Measurements from ENCODE around the gene PDZRN4. TPM values are rescaled to one million over a fixed set of nuclear protein-coding genes. Genes with fewer than 3 reads are reported as not detected.

The PDZRN4 gene
- total and polyA plus RNA-seq, 2 of the 4 experiments (the other 2 are of a cell fraction): not detected

DNA sequence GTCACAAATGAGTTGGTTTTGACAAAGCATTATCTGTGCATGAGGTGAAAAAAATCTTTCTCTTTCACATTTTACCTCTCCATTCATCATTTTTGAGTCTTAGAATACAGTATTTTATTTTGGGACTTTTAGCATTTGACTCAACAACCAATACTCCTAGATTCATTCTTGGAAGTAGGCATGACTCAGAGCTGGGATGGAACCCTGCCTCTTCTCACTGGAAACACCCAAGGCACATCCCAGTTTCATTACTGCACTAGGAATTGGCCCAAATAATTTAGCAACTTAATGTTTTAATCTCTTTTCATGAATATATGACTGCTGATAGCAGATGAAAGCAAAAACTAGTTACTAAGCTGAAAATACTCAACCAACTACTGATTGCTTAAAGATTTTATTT is 3.3 kb upstream of the PDZRN4 start:
- H2AFZ ChIP-seq (replicated peaks; ENCODE audit: low read length, poor library complexity): no peak overlapping the region
- dilution Hi-C loops (cut with HindIII; ENCODE audit: low sequenced_read_pairs, unreplicated experiment) (no loop called here), intact Hi-C loops (cut with micrococcal nuclease) (no loop called here), in situ Hi-C loops (cut with MboI; ENCODE audit: low sequenced_read_pairs) (no loop called here)
- no peak overlapping the region for H3K14ac ChIP-seq (replicated peaks; ENCODE audit: low read depth, low read length)
- BruUV-seq (replicated peaks): no TSS peak
- H3K4ac ChIP-seq (ENCODE audit: low read depth, low read length): no peak overlapping the region
- no peaks in the 10 kb centered on the region for H4K20me1 ChIP-seq (ENCODE audit: insufficient read depth, low read length)
- H3K36me3 ChIP-seq (ENCODE audit: control insufficient read depth, insufficient read depth, low read length): no peaks in the 10 kb centered on the region
- no peak overlapping the region for H2BK20ac ChIP-seq (ENCODE audit: low read depth, low read length)
- H3K79me1 ChIP-seq (ENCODE audit: low read depth in 1 of 2, low read length in 2 of 2): no peaks in the 10 kb centered on the region
- no peaks in the 10 kb centered on the region for H3K4me1 ChIP-seq (ENCODE audit: control insufficient read depth, insufficient read depth, low read length)
- H3K27ac ChIP-seq (ENCODE audit: insufficient read depth, low read length): no peak overlapping the region
- H2AK5ac ChIP-seq (ENCODE audit: low read depth, low read length): no peak overlapping the region
- no peak overlapping the region for H3K56ac ChIP-seq (ENCODE audit: extremely low read depth, insufficient read depth, low read length)
- no peak overlapping the region for H3K4me3 ChIP-seq (ENCODE audit: insufficient read depth, low read depth, low read length)
- no peak for DNase-seq
- H3K18ac ChIP-seq (ENCODE audit: low read depth, low read length): no peak overlapping the region
- H4K91ac ChIP-seq (ENCODE audit: insufficient read depth, low read depth, low read length): no peak overlapping the region
- H4K8ac ChIP-seq (ENCODE audit: low read depth in 2 of 2, low read length in 2 of 2): no peak overlapping the region
- H3K9me1 ChIP-seq (ENCODE audit: insufficient read depth, low read length): no peaks in the 10 kb centered on the region
- H3K9me3 ChIP-seq (ENCODE audit: control insufficient read depth, insufficient read depth, low read length): peaks cover 2% of the 10 kb centered on the region; the same call in 1 of the 2 replicates
- peaks cover 29% of the 10 kb centered on the region for H3K27me3 ChIP-seq (ENCODE audit: control insufficient read depth, insufficient read depth, low read length)
- H2BK15ac ChIP-seq (ENCODE audit: low read depth, low read length): no peak overlapping the region
- no peak overlapping the region for H2BK120ac ChIP-seq (ENCODE audit: low read depth, low read length)
- no peak overlapping the region for H3K4me2 ChIP-seq (ENCODE audit: low read depth, low read length)
- H2AK9ac ChIP-seq (replicated peaks; ENCODE audit: low read depth, low read length, poor library complexity): no peak overlapping the region
- TF ChIP-seq POLR2A (IDR thresholded peaks at IDR 0.05; ENCODE audit: low read depth, low read length) (no peak), CHD1 (IDR thresholded peaks at IDR 0.05; ENCODE audit: low read depth, low read length) (no peak), MAFK (IDR thresholded peaks at IDR 0.05; ENCODE audit: low read depth, low read length) (no peak), USF2 (IDR thresholded peaks at IDR 0.05; ENCODE audit: low read depth, low read length) (no peak)
- TF ChIP-seq, protein P1, sequence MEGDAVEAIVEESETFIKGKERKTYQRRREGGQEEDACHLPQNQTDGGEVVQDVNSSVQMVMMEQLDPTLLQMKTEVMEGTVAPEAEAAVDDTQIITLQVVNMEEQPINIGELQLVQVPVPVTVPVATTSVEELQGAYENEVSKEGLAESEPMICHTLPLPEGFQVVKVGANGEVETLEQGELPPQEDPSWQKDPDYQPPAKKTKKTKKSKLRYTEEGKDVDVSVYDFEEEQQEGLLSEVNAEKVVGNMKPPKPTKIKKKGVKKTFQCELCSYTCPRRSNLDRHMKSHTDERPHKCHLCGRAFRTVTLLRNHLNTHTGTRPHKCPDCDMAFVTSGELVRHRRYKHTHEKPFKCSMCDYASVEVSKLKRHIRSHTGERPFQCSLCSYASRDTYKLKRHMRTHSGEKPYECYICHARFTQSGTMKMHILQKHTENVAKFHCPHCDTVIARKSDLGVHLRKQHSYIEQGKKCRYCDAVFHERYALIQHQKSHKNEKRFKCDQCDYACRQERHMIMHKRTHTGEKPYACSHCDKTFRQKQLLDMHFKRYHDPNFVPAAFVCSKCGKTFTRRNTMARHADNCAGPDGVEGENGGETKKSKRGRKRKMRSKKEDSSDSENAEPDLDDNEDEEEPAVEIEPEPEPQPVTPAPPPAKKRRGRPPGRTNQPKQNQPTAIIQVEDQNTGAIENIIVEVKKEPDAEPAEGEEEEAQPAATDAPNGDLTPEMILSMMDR (conservative IDR thresholded peaks at IDR 0.05; ENCODE audit: low read depth, low read length): no peak
- POLR2A ChIA-PET (ENCODE audit: unreplicated experiment): no interaction called here
- H4K5ac ChIP-seq (ENCODE audit: low read depth, low read length): no peak overlapping the region
- CTCF ChIA-PET: no interaction called here
- ATAC-seq (ENCODE audit: low read depth): no peak
- no peak overlapping the region for H2BK5ac ChIP-seq (ENCODE audit: low read depth, low read length, poor library complexity, severe bottlenecking)
- H3K23ac ChIP-seq (ENCODE audit: low read depth, low read length): no peak overlapping the region
- H3K9ac ChIP-seq (ENCODE audit: low read depth, low read length): no peak overlapping the region

All from IMR-90 (cell line).